ENCODE data around the gene SPDYE2. TPM values are rescaled to one million over a fixed set of nuclear protein-coding genes. Genes with fewer than 3 reads are reported as not detected.
A peak's percentile ranks its signal among the peaks of the same experiment; 100 is the strongest.
"Not testable (repeated sequence)": the region's sequence is repeated elsewhere in the genome, so short reads cannot be mapped to it uniquely, and the experiment has no call there.

The SPDYE2 gene
- polyA plus RNA-seq, 1 of the 3 experiments (the other 2 are of a cell fraction): not detected

DNA sequence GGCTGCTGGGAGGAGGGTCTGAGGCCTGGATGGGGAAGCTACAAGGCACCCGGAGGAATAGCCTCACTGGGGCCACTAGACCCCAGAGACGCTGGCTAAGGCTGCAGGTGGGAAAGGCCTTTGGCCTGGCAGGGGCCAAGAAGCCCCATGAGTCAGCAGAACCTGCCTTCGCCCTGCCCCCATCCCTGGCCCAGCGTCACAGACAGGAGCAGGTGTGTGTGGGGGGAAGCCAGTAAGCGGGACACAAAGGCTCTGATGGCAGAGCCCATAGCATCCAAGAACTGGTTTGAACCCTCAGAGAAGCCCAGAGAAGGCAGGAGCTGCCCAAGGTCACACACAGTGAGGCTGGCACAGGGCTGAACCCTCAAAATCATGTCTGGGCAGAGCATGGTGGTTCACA lies 55.8 kb downstream of the SPDYE2 start:
- H2AFZ ChIP-seq (ENCODE audit: low read depth); H3K27ac ChIP-seq (ENCODE audit: low read depth in 2 of 2, low read length in 1 of 2); H3K9me2 ChIP-seq; H3K79me2 ChIP-seq (ENCODE audit: insufficient read depth); H3F3A ChIP-seq (replicated peaks; ENCODE audit: insufficient read depth); DNase-seq; H3K9me3 ChIP-seq; H3K4me2 ChIP-seq; H3K4me3 ChIP-seq (ENCODE audit: low read depth in 2 of 2, low read length in 1 of 2); H3K27me3 ChIP-seq (ENCODE audit: insufficient read depth); H4K20me1 ChIP-seq (ENCODE audit: insufficient read depth); H3K9ac ChIP-seq; POLR2A ChIA-PET; H3K36me3 ChIP-seq (replicated peaks in 1 of 2; ENCODE audit: control insufficient read depth in 1 of 2, insufficient read depth in 2 of 2, low read length in 1 of 2); CTCF ChIA-PET; H3K4me1 ChIP-seq (ENCODE audit: control insufficient read depth in 1 of 2, insufficient read depth in 2 of 2, low read depth in 1 of 2, low read length in 1 of 2): not testable (repeated sequence)
- WGBS (ENCODE audit: low lambda C conversion rate): no CpG with 5 or more reads among the region's 5 CpGs

DNA sequence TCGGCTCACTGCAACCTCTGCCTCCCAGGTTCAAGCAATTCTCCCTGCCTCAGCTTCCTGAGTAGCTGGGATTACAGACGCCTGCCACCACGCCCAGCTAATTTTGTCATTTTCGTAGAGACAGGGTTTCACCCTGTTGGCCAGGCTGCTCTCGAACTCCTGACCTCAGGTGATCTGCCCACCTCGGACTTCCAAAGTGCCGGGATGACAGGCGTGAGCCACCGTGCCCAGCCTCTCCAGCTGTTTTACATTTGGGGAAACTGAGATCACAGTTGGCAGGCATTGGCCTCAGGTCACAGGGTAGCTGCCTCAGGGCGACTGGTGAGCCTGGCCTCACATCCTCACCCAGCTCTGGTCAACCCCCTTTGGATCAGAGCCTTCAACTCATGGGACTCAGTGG lies 58.7 kb downstream of the SPDYE2 start:
- 80% methylated on average over 1 of the region's 10 CpGs for WGBS (ENCODE audit: low lambda C conversion rate)
- H2AFZ ChIP-seq (ENCODE audit: low read depth); H3K27ac ChIP-seq (ENCODE audit: low read depth in 2 of 2, low read length in 1 of 2); H3K4me1 ChIP-seq (ENCODE audit: control insufficient read depth in 1 of 2, insufficient read depth in 2 of 2, low read depth in 1 of 2, low read length in 1 of 2); H3K9ac ChIP-seq; H3K9me3 ChIP-seq; H3K4me3 ChIP-seq (ENCODE audit: low read depth in 2 of 2, low read length in 1 of 2); POLR2A ChIA-PET; DNase-seq; H3K79me2 ChIP-seq (ENCODE audit: insufficient read depth); H3K4me2 ChIP-seq; CTCF ChIA-PET; H3K9me2 ChIP-seq; H3K27me3 ChIP-seq (ENCODE audit: insufficient read depth); H4K20me1 ChIP-seq (ENCODE audit: insufficient read depth); H3F3A ChIP-seq (replicated peaks; ENCODE audit: insufficient read depth); H3K36me3 ChIP-seq (replicated peaks in 1 of 2; ENCODE audit: control insufficient read depth in 1 of 2, insufficient read depth in 2 of 2, low read length in 1 of 2): not testable (repeated sequence)

DNA sequence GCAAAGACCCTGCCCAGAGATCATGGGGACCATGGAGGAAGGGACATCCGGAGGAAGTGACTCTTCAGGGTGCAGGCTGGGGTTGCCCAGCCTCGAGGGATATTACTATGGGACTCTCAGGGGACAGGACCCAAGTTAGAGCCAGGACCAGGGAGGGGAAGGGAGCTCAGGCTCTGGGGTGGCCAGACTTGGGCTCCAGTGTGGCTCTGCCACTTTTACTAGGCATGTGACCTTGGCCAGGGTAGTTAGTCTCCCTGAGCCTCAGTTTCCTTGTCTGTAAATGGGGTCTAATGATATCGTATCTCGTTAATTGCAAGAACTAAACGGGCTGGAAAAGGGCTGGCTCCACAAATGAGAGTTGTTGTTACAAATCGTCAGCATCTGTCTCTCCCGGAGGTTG lies 59.4 kb downstream of the SPDYE2 start:
- H4K20me1 ChIP-seq (ENCODE audit: insufficient read depth); H3K9me2 ChIP-seq; CTCF ChIA-PET; DNase-seq; POLR2A ChIA-PET; H3F3A ChIP-seq (replicated peaks; ENCODE audit: insufficient read depth); H3K27me3 ChIP-seq (ENCODE audit: insufficient read depth); H3K9me3 ChIP-seq; H3K9ac ChIP-seq; H3K4me1 ChIP-seq (ENCODE audit: control insufficient read depth in 1 of 2, insufficient read depth in 2 of 2, low read depth in 1 of 2, low read length in 1 of 2); H2AFZ ChIP-seq (ENCODE audit: low read depth); H3K79me2 ChIP-seq (ENCODE audit: insufficient read depth); H3K4me2 ChIP-seq; H3K27ac ChIP-seq (ENCODE audit: low read depth in 2 of 2, low read length in 1 of 2); H3K4me3 ChIP-seq (ENCODE audit: low read depth in 2 of 2, low read length in 1 of 2); H3K36me3 ChIP-seq (replicated peaks in 1 of 2; ENCODE audit: control insufficient read depth in 1 of 2, insufficient read depth in 2 of 2, low read length in 1 of 2): not testable (repeated sequence)
- 100% methylated on average over 2 of the region's 7 CpGs for WGBS (ENCODE audit: low lambda C conversion rate)

DNA sequence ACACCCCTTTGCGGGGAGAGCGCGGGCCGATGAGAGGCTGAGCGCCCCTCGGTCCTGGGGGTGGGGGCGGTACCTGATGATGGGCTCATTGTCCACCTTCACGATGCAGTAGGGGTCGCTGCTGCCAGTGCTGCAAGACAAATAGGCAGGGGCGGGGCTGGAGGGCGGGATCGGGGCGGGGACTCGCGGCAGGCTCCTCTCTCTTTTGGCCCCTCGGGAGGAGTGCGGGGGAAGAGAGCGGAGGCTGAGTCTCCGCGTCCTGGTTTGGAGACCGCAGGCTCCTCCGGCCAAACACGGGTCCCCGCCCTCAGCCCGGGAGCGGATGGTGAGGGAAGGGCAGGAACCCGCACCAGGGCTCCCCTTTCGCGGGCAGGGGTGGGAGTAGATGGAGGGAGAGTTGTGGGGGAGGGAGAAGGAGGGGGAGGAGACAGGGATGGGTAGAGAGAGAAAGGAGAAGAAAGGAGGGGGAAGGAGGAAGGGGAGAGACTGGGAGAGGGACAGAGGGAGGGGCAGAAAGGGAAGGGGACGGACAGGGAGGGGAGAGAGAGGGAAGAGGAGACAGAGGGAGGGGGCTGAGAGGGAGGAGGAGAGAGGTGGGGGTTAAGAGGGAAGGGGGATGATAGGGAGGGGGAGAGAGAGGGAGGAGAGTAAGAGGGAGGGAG lies 60.1 kb downstream of the SPDYE2 start:
- H3K27me3 ChIP-seq (ENCODE audit: insufficient read depth); H3K27ac ChIP-seq (ENCODE audit: low read depth in 2 of 2, low read length in 1 of 2); H3K9me3 ChIP-seq; H3K4me1 ChIP-seq (ENCODE audit: control insufficient read depth in 1 of 2, insufficient read depth in 2 of 2, low read depth in 1 of 2, low read length in 1 of 2); H3K4me2 ChIP-seq; H3K79me2 ChIP-seq (ENCODE audit: insufficient read depth); H3K9ac ChIP-seq; H3K36me3 ChIP-seq (replicated peaks in 1 of 2; ENCODE audit: control insufficient read depth in 1 of 2, insufficient read depth in 2 of 2, low read length in 1 of 2); H4K20me1 ChIP-seq (ENCODE audit: insufficient read depth); CTCF ChIA-PET; H2AFZ ChIP-seq (ENCODE audit: low read depth); H3K9me2 ChIP-seq; H3K4me3 ChIP-seq (ENCODE audit: low read depth in 2 of 2, low read length in 1 of 2); DNase-seq; POLR2A ChIA-PET; H3F3A ChIP-seq (replicated peaks; ENCODE audit: insufficient read depth): not testable (repeated sequence)
- WGBS (ENCODE audit: low lambda C conversion rate): no CpG with 5 or more reads among the region's 30 CpGs

DNA sequence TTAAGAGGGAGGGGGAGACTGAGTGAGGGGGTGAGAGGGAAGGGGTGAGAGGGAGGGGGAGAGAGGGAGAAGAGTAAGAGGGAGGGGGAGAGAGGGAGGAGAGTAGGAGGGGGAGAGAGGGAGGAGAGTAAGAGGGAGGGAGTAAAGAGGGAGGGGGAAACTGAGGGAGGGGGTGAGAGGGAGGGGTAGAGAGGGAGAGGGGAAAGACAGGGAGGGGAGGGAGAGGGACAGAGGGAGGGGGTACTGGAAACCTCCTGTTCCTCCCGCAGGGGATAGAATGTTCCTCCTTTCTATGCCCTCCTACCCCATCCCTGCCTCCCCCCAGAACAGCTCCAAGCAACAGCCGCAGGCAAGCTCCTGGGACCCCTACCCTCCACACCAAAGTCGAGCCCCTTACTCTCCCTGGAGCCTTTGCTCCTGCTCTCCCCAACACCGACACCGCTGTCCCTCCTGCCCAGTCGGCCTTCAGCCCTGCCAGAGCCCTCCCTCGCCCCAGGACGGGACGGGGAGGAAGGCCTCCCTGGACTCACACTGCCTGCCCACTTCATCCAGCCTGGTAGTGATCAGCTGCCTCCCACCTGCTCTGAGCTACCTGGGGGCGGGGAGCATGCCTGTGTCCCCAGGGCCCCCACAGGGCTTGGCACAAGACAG lies 60.8 kb downstream of the SPDYE2 start:
- CTCF ChIA-PET; H3K36me3 ChIP-seq (replicated peaks in 1 of 2; ENCODE audit: control insufficient read depth in 1 of 2, insufficient read depth in 2 of 2, low read length in 1 of 2); H3K27me3 ChIP-seq (ENCODE audit: insufficient read depth); H3F3A ChIP-seq (replicated peaks; ENCODE audit: insufficient read depth); H4K20me1 ChIP-seq (ENCODE audit: insufficient read depth); H3K9me3 ChIP-seq; H3K9ac ChIP-seq; POLR2A ChIA-PET; H3K4me1 ChIP-seq (ENCODE audit: control insufficient read depth in 1 of 2, insufficient read depth in 2 of 2, low read depth in 1 of 2, low read length in 1 of 2); H3K9me2 ChIP-seq; H3K79me2 ChIP-seq (ENCODE audit: insufficient read depth); H2AFZ ChIP-seq (ENCODE audit: low read depth); DNase-seq: not testable (repeated sequence)
- Histone ChIP-seq H3K4me3 (ENCODE audit: low read depth in 2 of 2, low read length in 1 of 2) (peak overlapping the region in 1 of 2 experiments; percentile 30; a peak in 2 of 4 replicates), H3K27ac (ENCODE audit: low read depth in 2 of 2, low read length in 1 of 2) (peak overlapping the region in 1 of 2 experiments; percentile 80; a peak in 2 of 4 replicates), H3K4me2 (peak overlapping the region; percentile 48; the same call in 1 of the 2 replicates)
- WGBS (ENCODE audit: low lambda C conversion rate): 41% methylated on average over 8 of the region's 10 CpGs

Measured in SK-N-SH (cell line).